ENCODE data around the gene SUSD1. TPM values are rescaled to one million over a fixed set of nuclear protein-coding genes. Genes with fewer than 3 reads are reported as not detected.

The SUSD1 gene
- total and polyA plus RNA-seq, 9 of the 15 experiments (the other 6 are each of a cell fraction or from before 2014, with no cell fraction given), result 10.9 to 44.4 (median 36.1) TPM

DNA sequence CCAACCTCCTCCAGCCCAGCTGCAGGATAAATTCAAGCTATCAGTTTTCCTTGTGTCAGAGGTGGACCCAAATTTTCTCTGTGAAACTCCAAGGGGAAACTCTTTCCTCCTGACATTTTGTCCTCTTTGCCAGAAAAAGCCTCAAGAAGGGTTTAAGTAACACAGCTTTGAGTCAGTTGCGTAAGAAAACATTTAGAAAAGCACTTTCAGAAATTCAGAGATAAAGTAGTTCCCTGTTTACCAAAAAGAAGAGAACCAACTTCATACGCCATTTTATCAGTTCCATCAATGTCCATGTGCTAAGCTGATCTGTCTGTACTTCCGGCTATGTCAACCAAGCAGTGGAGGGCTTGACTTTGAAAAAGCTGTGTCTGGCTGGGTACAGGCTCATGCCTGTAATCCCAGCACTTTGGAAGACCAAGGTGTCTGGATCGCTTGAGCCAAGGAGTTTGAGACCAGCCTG is 19.9 kb upstream of the SUSD1 start (continued):
- TF ChIP-seq NFYB (IDR thresholded peaks at IDR 0.05; ENCODE audit: extremely low read depth, insufficient read length) (no peak), MXI1 (IDR thresholded peaks at IDR 0.05; ENCODE audit: low read depth, low read length) (no peak), ZC3H11A (IDR thresholded peaks at IDR 0.05; ENCODE audit: low read depth, low read length) (no peak), UBTF (IDR thresholded peaks at IDR 0.05; ENCODE audit: borderline replicate concordance in 1 of 2, low read depth in 2 of 2, low read length in 2 of 2) (no peak), ARHGAP35 (IDR thresholded peaks at IDR 0.05; ENCODE audit: partially characterized antibody) (no peak), GTF2E2 (tag; IDR thresholded peaks at IDR 0.05) (peak; percentile 38; the same call in 1 of the 2 replicates), ZEB2 (IDR thresholded peaks at IDR 0.05) (no peak), SAP30 (IDR thresholded peaks at IDR 0.05; ENCODE audit: borderline replicate concordance, insufficient read depth, low read depth, low read length, poor library complexity, severe bottlenecking) (no peak), HMG20A (CRISPR knock-in tag; conservative IDR thresholded peaks at IDR 0.05) (no peak), NEUROD1 (IDR thresholded peaks at IDR 0.05; ENCODE audit: borderline replicate concordance, low read depth, low read length, partially characterized antibody) (no peak), ZBTB8A (IDR thresholded peaks at IDR 0.05; ENCODE audit: partially characterized antibody) (no peak), ZNF277 (CRISPR knock-in tag; IDR thresholded peaks at IDR 0.05; ENCODE audit: borderline replicate concordance) (no peak), MXD1 (CRISPR knock-in tag; IDR thresholded peaks at IDR 0.05; ENCODE audit: borderline replicate concordance, poor library complexity, severe bottlenecking) (no peak), ZNF3 (CRISPR knock-in tag; IDR thresholded peaks at IDR 0.05) (no peak), TCF7L2 (IDR thresholded peaks at IDR 0.05; ENCODE audit: low read depth, low read length) (no peak), ZNF77 (CRISPR knock-in tag; IDR thresholded peaks at IDR 0.05) (no peak), PREB (CRISPR knock-in tag; IDR thresholded peaks at IDR 0.05) (no peak), ZNF511 (CRISPR knock-in tag; IDR thresholded peaks at IDR 0.05) (no peak)
- TF ChIP-seq, protein P1, sequence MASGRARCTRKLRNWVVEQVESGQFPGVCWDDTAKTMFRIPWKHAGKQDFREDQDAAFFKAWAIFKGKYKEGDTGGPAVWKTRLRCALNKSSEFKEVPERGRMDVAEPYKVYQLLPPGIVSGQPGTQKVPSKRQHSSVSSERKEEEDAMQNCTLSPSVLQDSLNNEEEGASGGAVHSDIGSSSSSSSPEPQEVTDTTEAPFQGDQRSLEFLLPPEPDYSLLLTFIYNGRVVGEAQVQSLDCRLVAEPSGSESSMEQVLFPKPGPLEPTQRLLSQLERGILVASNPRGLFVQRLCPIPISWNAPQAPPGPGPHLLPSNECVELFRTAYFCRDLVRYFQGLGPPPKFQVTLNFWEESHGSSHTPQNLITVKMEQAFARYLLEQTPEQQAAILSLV (tag; IDR thresholded peaks at IDR 0.05), result no peak
- TF ChIP-seq, protein P2, sequence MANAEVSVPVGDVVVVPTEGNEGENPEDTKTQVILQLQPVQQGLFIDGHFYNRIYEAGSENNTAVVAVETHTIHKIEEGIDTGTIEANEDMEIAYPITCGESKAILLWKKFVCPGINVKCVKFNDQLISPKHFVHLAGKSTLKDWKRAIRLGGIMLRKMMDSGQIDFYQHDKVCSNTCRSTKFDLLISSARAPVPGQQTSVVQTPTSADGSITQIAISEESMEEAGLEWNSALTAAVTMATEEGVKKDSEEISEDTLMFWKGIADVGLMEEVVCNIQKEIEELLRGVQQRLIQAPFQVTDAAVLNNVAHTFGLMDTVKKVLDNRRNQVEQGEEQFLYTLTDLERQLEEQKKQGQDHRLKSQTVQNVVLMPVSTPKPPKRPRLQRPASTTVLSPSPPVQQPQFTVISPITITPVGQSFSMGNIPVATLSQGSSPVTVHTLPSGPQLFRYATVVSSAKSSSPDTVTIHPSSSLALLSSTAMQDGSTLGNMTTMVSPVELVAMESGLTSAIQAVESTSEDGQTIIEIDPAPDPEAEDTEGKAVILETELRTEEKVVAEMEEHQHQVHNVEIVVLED (CRISPR knock-in tag; IDR thresholded peaks at IDR 0.05), result no peak

Measured in K562 (cell line).